ENCODE results near the gene EHBP1L1.

Gene EHBP1L1

DNA sequence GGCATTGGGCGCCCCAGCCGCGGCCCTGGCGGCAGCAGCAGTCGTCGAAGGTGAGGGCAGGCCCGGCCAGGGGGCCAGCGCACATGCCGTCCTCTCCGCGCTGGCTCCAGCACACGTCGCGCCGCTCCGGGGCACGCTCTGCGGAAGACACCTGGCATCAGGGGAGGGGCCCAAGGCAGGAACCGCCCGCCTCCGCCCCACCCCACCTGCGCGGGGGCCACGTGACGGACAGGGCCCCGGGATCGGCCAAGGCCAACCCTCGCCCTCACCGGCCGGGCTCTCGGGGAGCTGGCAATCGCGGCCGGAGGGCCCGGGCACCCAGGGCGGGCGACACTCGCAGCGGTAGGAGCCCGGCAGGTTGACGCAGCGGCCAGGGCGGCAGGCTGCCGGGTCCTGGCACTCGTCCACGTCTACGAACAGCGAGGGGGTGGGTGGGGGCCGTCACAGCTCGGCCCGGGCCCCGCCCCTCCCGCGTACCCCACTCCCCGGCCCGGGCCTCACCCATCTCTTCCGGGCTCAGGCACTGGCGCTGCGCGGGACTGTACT lies 36.0 kb upstream of the EHBP1L1 start:
- peak; percentile 93 for DNase-seq (ENCODE audit: low spot score)
- TF ChIP-seq CTCF (IDR thresholded peaks at IDR 0.05; ENCODE audit: extremely low read depth, insufficient read depth, missing control alignments), result peak; percentile 70
- in situ Hi-C loops (cut with MboI; ENCODE audit: low pct_unique_long_range_greater_than_20kb, low sequenced_read_pairs, unreplicated experiment), result no loop called here

DNA sequence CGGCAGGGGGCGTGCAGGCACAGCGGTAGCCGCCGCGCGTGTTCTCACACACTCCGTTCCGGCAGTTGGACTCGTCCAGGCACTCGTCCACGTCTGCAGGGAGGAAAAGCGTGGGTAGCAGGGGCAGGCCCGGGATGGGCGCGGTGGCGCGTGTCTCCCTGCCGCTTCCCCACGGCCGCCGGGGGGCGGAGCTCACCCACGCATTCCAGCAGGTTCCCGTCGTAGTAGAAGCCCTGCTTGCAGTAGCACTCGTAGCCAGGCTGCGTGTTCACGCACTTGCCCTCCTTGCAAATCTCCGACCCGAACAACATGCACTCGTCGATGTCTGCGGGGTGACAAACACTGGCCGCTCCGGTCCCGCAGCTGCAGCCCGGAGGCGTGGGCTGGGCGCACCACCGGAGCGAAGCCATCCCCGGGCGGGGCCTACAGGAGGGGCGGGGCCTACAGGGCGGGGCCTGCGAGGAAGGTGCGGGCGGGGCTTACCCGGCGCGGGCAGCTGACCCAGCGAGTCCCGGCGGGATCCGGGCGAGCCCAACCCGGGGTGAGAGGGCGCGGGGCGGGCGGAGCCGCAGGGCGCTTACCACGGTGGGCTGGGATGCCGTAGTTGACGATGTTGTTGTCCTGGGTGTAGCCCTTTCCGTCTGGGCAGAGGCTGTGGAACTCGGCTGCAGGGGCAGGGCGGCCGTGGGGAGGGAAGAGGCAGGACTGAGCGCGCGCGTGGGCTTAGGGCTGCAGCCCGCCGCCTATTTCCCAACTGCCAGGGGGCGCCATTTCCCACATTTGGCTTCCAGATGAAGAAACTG lies 35.4 kb upstream of the EHBP1L1 start:
- in situ Hi-C loops (cut with MboI; ENCODE audit: low pct_unique_long_range_greater_than_20kb, low sequenced_read_pairs, unreplicated experiment), result no loop called here
- peak; percentile 100 for DNase-seq (ENCODE audit: low spot score)
- peak; percentile 88 for TF ChIP-seq CTCF (IDR thresholded peaks at IDR 0.05; ENCODE audit: extremely low read depth, insufficient read depth, missing control alignments)

DNA sequence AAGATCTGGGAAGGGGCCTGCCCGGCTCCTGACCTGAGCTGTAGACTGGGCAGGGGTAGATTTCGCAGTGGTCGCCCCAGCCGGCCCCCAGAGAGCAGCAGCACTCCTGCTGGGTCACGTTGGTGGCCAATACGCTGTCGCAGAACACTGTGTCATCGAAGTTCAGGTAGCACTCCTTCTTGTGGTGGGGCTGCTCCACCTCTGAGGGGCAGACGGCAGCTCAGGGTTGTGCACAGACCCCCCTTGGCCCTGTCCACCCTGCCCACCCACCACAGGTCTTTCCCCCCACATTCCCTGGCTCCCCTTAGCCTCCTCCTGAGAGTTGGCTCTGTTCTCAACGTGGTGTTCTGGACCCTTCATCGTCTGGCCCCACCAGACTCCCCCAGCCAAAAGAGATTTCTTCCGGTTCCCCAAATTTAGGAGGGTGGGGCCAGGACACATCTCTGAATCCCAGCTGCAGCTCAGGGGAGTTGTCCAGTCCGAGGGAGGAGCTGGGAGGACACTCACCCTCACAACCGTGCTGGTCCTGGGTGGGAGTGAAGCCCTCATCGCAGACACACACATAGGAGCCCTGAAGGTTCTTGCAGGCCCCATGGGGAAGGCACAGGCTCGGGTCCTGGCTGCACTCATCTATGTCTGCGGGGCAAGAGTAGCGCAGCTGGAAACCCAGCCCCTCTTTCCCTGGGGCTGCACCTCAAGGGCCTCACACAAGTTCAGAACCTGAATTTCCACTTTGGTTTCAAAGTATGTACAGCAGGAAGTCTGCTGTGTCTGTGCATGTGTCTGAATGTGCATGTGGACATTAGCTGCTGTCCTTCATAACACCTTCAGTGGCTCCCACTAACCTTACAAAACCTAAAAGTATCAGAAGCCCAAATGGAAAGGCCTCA lies 34.5 kb upstream of the EHBP1L1 start:
- in situ Hi-C loops (cut with MboI; ENCODE audit: low pct_unique_long_range_greater_than_20kb, low sequenced_read_pairs, unreplicated experiment), result no loop called here
- TF ChIP-seq CTCF (IDR thresholded peaks at IDR 0.05; ENCODE audit: extremely low read depth, insufficient read depth, missing control alignments), result no peak
- DNase-seq (ENCODE audit: low spot score), result no peak

- TF ChIP-seq CTCF (IDR thresholded peaks at IDR 0.05; ENCODE audit: extremely low read depth, insufficient read depth, missing control alignments), result no peak
- DNase-seq (ENCODE audit: low spot score), result no peak
- in situ Hi-C loops (cut with MboI; ENCODE audit: low pct_unique_long_range_greater_than_20kb, low sequenced_read_pairs, unreplicated experiment), result no loop called here
Observed at GRCh38 chr11:65542738-65543390, 33.0 kb upstream of the EHBP1L1 start.

- in situ Hi-C loops (cut with MboI; ENCODE audit: low pct_unique_long_range_greater_than_20kb, low sequenced_read_pairs, unreplicated experiment), result no loop called here
- DNase-seq (ENCODE audit: low spot score), result no peak
Observed at GRCh38 chr11:65545853-65546216, 30.0 kb upstream of the EHBP1L1 start.

More at GRCh38 chr11:65545853-65546216, 30.0 kb upstream of the EHBP1L1 start:
- no peak for TF ChIP-seq CTCF (IDR thresholded peaks at IDR 0.05; ENCODE audit: extremely low read depth, insufficient read depth, missing control alignments)

Measured in GM13977 (cell line).